Nephron (organoid): ENCODE data around the gene PPHLN1.
A peak's percentile ranks its signal among the peaks of the same experiment; 100 is the strongest.

Source experiments
- H3K27ac Mint-ChIP-seq, 3 experiments: 2 replicates each; pipeline ENCODE4 v1.8.0; 2020; ENCODE audit warnings: mixed read lengths in 3 of 3, mild to moderate bottlenecking in 2 of 3, moderate library complexity in 1 of 3
- H3K27me3 Mint-ChIP-seq: 2 replicates; pipeline ENCODE4 v1.8.0; 2021; ENCODE audit warnings: low read depth, mild to moderate bottlenecking, moderate library complexity, mixed read lengths
- H3K36me3 Mint-ChIP-seq: 2 replicates; pipeline ENCODE4 v1.8.0; 2020; ENCODE audit warnings: low read depth, mixed read lengths
- H3K4me1 Mint-ChIP-seq: 2 replicates; pipeline ENCODE4 v1.8.0; 2020; ENCODE audit warnings: mixed read lengths
- H3K4me3 Mint-ChIP-seq, 3 experiments: 2 replicates each; pipeline ENCODE4 v1.8.0; 2020; ENCODE audit warnings: mild to moderate bottlenecking in 3 of 3, mixed read lengths in 3 of 3, moderate library complexity in 2 of 3
- H3K9me3 Mint-ChIP-seq: 2 replicates; pipeline ENCODE4 v1.8.0; 2020; ENCODE audit warnings: mixed read lengths
- TF ChIP-seq, protein P1 (sequence below), 3 experiments: fragments of 200-600 bp; sonication (generic); IDR thresholded peaks; one replicate each; pipeline ENCODE4 v1.5.0; 2021; ENCODE audit warnings: antibody characterized with exemption in 3 of 3; ENCODE audit not compliant: unreplicated experiment in 3 of 3

The PPHLN1 gene

DNA sequence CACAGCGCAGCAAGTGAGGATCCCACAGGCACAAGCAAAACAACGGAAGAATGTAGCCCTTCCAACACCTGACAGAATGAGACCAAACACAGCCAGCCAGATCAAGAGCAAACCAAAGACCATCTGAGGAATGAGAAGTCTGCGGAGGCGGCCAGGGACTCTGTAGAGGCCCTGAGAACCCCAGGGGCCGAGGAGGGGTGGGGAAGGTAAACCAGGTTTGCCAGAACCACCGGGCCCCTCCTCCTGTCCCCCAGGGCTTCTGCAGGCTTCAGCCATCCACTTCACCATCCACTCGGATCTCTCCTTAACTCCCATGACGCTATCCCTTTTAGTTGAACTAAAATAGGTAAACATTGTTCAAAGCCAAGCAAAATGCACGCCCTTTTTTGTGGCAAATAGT lies 37.4 kb upstream of the PPHLN1 start:
- Mint-ChIP-seq H3K27ac (no peak overlapping the region), H3K9me3 (peaks cover 4% of the 10 kb centered on the region), H3K27me3 (no peaks in the 10 kb centered on the region), H3K4me3 (no peak overlapping the region), H3K36me3 (no peaks in the 10 kb centered on the region), H3K4me1 (peaks cover 6% of the 10 kb centered on the region)
- TF ChIP-seq, protein P1, sequence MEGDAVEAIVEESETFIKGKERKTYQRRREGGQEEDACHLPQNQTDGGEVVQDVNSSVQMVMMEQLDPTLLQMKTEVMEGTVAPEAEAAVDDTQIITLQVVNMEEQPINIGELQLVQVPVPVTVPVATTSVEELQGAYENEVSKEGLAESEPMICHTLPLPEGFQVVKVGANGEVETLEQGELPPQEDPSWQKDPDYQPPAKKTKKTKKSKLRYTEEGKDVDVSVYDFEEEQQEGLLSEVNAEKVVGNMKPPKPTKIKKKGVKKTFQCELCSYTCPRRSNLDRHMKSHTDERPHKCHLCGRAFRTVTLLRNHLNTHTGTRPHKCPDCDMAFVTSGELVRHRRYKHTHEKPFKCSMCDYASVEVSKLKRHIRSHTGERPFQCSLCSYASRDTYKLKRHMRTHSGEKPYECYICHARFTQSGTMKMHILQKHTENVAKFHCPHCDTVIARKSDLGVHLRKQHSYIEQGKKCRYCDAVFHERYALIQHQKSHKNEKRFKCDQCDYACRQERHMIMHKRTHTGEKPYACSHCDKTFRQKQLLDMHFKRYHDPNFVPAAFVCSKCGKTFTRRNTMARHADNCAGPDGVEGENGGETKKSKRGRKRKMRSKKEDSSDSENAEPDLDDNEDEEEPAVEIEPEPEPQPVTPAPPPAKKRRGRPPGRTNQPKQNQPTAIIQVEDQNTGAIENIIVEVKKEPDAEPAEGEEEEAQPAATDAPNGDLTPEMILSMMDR (IDR thresholded peaks at IDR 0.05; ENCODE audit: unreplicated experiment in 3 of 3): no peak

DNA sequence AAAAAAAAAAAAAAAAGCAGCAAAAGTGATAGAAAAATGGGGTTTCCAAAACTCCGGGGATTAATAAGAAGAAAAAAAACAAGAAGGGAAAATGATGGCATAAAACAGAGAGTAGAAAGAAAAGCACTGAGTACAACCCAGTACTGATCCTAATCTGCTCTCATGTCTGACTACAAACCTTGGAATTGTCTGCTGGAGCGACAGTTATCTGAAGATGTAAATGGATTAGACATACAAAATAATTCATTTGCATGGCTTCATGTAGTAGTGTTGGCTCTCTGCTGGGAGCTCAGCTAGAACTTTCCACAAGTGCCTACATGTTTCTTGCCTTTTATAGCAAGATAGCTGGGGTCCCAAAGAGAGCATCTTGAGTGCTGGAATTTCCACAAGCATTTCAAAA lies 34.3 kb upstream of the PPHLN1 start:
- TF ChIP-seq, protein P1 (IDR thresholded peaks at IDR 0.05; ENCODE audit: unreplicated experiment in 3 of 3): no peak
- H3K4me1 Mint-ChIP-seq: no peaks in the 10 kb centered on the region
- H3K27me3 Mint-ChIP-seq: no peaks in the 10 kb centered on the region
- H3K27ac Mint-ChIP-seq: no peak overlapping the region
- peaks cover 4% of the 10 kb centered on the region for H3K9me3 Mint-ChIP-seq
- no peak overlapping the region for H3K4me3 Mint-ChIP-seq
- no peaks in the 10 kb centered on the region for H3K36me3 Mint-ChIP-seq

DNA sequence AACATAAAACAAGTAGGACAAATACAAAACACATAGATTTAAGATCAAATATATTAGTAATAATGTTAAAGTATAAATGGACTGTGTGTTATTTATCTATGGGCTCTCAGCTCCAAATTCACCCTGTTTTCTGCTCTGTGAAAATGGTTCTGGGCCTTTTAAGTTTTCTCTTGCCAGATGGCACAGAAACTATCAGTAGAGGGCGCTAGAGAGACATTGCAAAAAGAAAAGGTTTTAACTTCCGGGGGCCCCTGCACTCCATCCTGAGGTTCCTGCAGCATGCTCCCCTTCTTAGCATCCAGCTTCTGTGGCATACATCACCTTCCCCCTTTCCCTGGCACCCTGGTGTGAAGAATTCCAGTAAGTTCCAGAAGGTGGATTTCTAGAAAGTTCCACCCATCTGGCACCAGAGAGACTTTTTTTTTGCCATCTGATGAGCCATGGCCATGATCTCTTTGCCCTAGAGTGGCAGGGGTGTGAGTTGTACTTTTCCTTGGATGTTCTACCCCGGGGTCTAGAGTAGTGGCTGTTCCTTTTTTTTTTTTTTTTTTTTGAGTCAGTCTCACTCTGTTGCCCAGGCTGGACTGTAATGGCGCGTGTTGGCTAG lies 29.4 kb upstream of the PPHLN1 start:
- Mint-ChIP-seq H3K27ac (no peak overlapping the region), H3K27me3 (no peaks in the 10 kb centered on the region), H3K4me3 (no peak overlapping the region), H3K9me3 (no peaks in the 10 kb centered on the region), H3K4me1 (no peaks in the 10 kb centered on the region), H3K36me3 (no peaks in the 10 kb centered on the region)
- TF ChIP-seq, protein P1 (IDR thresholded peaks at IDR 0.05; ENCODE audit: unreplicated experiment in 3 of 3): peak in 2 of 3 experiments; percentile 15 to 24

DNA sequence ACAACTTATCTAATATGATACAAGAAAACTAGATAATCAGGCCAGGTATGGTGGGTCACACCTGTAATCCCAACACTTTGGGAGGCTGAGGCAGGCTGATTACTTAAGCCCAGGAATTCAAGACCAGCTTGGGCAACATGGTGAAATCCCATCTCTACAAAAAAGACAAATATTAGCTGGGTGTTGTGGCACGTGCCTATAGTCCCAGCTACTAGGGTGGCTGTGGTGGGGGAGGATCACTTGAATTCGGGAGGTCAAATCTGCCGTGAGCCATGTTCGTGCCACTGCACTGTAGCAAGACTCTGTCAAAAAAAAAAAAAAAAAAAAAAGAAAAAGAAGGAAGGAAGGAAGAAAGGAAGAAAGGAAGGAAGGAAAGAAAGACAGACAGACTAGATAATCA lies 27.1 kb upstream of the PPHLN1 start:
- H3K4me3 Mint-ChIP-seq: no peak overlapping the region
- TF ChIP-seq, protein P1 (IDR thresholded peaks at IDR 0.05; ENCODE audit: unreplicated experiment in 3 of 3): no peak
- H3K9me3 Mint-ChIP-seq: peaks cover 3% of the 10 kb centered on the region
- H3K27ac Mint-ChIP-seq: no peak overlapping the region
- no peaks in the 10 kb centered on the region for H3K36me3 Mint-ChIP-seq
- no peaks in the 10 kb centered on the region for H3K4me1 Mint-ChIP-seq
- peaks cover 7% of the 10 kb centered on the region for H3K27me3 Mint-ChIP-seq

DNA sequence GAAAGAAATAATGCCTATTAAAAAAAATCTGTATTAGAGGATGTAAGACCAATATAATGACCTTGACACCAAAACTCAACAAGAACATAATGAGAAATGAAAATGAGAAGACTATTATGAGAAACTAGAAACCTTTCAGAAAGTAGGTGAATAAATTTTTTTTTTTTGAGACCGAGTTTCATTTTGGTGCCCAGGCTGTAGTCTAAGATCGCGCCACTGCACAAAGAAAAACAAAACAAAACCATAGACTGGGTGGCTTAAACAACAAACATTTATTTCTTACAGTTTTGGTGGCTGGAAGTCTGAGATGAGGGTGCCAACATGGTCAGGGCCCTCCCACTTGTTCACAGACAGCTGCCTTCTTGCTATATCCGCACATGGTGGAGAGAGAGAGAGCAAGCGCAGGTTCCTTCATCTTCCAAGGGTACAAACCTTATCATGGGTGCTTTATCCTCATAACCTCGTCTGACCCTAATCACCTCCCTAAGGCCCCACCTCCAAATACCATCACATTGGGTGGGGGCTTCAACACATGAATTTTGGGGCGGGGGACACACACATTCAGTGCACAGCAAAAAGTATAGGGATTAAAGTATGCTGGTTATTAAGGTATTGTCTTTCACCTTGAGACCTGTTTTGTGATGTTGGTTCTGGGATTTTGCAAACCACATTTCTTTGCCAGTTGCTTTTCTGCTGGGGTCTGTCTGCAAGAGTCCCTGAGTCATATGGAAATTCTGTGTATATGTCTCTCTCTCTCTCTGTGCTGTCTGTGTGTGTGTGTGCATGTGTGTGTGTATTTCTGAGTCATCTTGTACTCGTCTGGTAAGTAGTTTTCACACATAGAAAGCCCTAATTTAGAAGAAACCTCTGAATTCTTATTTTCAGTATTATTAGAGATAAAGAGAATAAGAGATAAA lies 26.3 kb upstream of the PPHLN1 start:
- Mint-ChIP-seq H3K27ac (no peak overlapping the region), H3K36me3 (no peaks in the 10 kb centered on the region), H3K4me1 (no peaks in the 10 kb centered on the region), H3K9me3 (peaks cover 3% of the 10 kb centered on the region), H3K4me3 (no peak overlapping the region), H3K27me3 (peaks cover 7% of the 10 kb centered on the region)
- TF ChIP-seq, protein P1 (IDR thresholded peaks at IDR 0.05; ENCODE audit: unreplicated experiment in 3 of 3): no peak
